Brain pericyte (primary cell): ENCODE measurements around the gene ABLIM1.

Experiments used
- DNase-seq: peaks from one replicate; pipeline ENCODE4 v3.0.0-alpha.2; 2012; ENCODE audit warnings: low read depth, low spot score

ABLIM1 gene

DNA sequence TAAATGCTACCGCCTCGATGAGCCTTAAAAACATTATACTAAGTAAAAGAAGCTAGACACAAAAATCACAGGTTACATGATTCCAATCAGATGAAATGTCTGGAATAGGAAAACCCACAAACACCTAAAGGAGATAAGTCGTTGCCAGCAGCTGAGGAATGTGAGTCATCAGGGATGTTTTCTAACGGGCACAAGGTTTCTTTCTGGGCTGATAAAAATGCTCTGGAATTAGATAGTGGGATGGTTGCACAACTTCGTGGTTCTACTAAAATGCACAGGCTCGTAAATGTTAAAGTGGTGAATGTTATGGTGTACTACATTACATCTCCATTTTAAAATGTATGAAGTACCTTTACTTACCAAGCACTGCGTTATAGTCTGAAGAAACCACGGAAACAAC is 9.7 kb downstream of the ABLIM1 start:
- no peak for DNase-seq

DNA sequence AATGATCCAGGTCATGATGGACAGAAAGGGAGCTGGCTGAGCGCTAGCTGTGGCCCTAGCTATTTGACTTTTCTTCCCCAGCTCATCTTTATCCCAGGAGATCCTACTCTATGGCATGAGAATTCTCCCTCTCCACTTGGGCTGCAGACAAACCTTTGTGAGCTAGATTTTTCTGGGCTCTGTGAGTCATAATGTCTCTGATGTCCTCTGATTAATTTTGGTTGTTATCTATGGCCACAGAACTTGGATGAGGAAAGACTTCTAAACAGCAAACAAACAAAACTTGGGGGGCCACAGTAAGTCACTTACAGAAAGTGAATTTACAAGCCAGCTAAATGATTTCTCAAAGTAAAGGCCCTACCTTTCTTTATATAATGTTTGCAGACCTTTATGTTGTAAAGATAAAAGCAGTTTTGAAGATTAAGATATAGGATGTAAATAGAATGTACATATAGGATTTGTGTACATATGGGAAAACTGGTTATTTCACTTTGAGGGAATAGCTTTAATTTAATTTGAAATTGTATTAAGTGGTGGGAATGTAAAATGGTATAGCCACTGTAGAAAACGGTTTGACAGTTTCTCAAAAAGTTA is 10.4 kb downstream of the ABLIM1 start:
- DNase-seq: no peak

DNA sequence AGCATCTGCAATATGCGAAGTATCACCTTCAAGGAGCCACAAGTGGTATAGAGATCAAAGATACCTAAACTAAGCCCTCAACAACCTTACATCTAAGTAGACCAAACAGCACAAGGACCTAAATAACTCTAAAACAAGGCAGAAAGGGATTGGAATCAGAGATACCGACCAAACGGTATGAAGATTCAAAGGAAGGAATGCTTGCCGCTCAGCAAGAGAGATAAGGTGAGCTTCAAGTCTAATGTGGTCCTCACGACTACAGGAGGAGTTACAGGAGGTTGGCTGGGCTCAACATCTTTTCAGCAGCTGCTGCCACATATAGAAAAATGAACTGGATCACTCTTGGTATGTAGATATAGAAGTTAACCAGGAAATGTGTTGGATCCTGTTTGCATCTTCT is 11.6 kb downstream of the ABLIM1 start:
- no peak for DNase-seq

DNA sequence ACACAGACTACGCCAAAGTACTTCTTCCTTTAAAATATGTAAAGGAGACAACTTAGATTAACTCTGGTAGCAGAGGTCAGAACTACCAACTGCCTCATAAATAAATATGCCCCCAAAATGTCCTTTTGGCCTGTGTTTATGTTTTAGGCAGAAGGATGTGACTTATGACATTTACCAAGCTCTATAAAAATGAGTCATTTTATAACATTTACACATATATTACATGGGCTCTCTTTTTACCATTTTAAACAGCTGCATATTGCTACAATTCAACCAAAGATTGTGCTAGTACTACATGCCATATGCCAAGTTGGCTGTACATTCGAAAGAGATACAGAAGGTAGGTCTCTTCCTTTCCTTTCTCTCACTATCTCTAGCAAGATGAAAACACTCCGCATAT is 12.4 kb downstream of the ABLIM1 start:
- DNase-seq: no peak

DNA sequence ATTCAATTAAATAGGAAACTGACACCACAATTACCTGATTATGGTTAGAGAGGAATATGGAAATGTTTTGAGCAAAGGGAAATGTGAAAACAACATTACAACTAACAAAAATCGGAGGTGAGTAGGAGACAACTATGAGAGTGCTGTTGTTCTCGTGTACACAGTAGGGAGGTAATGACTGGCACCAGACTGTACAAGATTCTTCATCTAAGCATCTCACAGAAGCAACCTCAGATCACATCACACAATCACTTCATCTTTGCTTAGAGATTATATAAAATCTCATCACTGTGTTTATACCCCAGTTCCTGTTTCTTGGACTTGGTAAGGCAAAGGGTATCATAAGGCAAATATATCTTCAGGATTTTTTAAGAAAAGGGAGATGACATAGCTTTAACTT is 14.9 kb downstream of the ABLIM1 start:
- DNase-seq: no peak

DNA sequence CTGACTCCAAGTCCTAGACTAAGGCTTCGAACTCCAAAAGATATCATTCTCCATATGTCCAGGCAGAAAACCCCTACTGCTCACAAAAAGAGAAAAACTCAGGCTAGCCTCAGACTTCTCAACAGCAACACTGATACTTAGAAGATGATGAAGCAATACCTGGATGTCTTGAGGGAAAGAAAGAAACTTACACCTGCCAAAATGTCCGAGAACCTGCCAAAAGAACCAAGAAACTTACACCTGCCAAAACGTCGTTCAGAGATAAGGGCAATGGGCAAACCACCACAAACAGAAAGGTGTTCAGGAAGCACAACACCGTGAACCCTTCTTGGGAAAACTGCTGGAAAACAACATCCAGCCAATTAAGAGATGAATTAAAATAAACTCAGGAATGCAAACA is 15.3 kb downstream of the ABLIM1 start:
- DNase-seq: no peak

DNA sequence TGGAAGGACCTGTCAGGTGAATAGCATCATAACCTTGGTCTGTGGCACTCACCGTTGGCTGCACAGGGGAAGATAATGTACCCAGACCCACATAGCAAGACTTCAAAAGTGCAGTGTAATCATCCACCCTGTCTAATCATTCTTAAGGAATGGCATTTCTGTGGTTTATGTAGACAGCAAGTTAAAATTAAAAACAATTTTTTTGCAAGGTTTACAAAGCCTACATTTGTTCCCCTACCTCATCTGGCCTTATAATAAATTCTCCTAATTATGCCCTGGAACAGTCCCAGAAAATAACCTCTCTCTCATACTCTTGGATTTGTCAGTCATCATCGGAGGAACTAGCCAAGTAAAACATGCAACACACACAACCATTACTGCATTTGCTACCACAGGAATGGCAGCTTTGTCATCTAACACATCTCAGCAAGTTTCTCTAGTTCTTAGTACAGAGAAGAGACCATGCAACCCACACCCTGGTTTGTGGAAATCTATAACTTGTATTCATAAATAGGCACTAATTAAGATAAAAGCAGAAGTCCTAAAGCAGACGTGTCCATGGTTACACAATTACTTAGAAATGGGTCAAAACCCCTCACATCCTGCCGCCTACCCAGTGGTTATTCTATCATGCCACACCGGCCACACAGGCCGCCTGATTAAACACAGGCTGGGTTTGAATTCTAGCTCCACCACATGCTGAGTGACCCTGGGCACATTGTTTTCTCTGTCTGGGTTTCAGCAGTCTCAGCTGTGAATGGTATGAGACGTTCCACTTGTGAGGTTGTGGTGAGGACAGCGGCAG is 19.1 kb downstream of the ABLIM1 start:
- DNase-seq: peak; percentile 34

DNA sequence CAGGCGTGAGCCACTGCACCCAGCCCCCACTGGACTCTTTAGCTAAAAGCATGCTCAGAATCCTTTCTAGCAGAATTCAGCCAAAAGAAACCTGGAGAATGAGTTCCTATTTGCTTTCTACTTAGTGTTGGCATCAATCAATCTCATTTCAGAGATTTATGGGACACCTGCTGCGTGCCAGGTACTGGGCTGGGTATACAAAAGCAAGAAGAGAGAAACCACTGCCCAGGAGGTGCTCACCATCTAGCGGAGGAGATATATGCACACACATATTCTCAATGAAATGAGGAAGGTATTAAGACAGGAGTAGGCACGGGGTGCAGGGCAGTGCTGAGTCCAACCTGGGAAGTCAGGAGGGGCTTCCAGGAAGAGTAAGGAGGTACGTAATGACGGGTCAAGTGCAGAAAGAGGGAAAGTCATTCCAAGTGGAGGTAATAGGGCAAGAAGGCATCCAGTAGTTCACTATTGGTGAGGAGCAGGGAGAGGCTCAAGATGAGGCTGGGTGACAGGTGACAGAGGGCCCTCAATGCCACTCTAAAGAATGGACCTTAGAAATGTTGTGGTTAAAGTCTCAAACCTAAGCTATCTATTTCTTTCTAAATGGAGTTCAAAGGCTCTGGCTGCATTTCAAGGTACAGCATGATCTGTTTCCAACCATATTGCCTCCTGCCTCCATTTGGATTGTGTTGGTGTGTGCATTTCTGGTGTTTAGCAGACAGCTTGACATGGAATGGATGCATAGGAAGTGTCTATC is 22.1 kb downstream of the ABLIM1 start:
- no peak for DNase-seq

DNA sequence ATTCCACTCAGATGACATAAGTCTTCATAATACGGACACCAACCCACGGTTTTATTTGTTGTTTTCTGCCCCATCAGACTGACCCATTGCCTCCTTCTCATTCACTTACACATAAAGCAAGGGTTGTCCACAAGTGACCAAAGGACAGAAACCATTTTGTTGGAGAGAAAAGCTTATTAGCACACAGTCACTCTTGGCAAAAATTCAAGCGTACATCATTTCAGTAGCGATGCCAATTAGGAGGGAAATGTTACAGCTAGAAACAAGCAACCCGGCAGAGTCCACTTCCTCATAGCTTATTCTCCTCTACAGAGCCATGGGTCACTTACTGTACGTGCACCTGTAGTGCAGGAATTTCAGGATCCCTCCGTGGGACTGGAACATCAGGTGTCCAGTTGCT is 23.0 kb downstream of the ABLIM1 start:
- no peak for DNase-seq

DNA sequence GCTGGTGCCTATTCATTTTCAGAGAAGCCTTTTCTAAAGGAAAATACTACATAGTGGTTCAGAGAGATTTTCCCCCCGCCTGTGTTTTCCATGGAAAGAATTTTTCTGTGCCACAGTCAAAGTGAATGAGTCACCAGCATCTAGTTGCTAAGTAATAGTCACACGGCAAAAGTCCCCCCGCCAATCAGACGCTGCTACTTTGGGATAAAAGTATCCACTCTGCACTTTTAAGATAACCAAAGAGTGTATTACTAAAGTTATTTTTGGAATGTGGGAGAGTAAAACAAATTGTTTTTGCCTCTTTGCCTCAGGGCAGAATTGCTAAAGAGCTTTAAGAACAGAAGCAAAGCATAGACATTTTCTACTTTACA is 23.5 kb downstream of the ABLIM1 start:
- DNase-seq: no peak

DNA sequence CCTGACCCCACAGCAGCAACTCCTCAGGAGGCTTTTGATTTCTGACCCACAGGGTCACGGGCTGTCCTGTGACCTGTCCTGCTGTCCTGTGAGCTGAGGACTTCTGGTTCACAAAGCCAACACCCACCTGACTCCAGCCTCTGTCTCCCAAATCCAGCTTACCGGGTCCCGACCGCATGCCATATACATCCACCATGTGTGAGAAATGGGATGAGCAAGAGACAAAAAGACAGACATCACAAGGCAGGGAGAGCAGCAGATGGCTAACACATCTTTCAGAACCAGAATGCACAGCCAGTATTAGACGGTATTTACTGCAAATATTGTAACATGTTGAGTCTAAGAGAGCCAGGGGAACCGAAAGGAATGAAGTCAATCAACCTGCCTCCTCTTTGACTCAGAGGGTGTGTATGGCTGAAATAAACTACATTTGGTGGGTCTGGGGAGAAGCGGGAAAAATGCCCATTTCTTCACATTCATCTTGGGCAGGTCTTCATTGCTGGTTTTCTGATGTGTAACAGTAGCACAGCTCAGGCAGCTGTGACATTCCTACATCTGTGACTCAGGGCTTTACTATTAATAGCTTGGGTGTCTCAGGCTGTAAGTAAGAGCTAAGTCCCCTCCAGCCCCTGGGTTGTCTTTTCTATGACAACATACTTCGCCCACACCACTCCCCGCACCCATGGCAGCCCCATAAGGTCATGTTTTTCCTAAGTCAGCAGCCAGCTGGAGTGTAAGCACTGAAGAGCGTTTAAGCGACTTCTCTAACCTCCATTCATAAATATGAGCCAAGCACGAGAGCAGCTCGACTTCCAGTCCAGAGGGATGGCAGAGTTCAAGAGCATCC is 25.0 kb downstream of the ABLIM1 start:
- no peak for DNase-seq

DNA sequence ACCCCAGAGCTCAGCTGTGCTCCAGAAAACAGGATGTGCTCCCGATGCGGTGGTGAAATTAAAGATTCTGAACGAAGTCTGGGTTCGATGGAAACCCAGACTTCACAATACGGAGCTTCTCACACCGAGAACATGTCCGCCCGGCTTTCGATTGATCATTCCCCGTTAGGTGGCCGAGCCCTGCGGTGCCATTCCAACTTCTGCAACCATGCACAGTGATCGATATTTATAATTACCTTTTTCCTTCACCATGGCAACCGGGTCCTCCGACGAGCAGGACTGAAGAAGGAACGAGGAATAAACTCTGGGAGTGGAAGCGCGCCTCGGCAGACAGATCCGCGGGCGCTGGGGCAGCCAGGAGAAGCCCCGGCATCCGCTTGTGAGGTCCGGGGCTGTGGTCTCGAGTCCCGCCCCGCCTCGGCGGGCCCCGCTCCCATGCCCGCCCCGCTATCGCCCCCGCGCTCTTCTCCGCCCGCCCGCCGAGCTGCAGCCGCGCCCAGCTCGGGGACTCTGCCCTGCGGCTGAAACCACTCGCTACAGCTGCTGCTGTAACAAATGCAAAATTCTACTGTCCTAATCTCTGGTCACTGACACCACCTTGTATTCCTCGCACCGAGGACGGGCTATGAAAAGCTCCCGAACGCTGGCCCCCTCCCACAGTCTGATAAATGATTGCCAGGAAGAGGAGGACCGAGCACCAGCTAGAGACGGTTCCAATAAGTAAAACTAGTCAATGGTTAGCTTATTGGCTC is 26.2 kb downstream of the ABLIM1 start:
- no peak for DNase-seq

DNA sequence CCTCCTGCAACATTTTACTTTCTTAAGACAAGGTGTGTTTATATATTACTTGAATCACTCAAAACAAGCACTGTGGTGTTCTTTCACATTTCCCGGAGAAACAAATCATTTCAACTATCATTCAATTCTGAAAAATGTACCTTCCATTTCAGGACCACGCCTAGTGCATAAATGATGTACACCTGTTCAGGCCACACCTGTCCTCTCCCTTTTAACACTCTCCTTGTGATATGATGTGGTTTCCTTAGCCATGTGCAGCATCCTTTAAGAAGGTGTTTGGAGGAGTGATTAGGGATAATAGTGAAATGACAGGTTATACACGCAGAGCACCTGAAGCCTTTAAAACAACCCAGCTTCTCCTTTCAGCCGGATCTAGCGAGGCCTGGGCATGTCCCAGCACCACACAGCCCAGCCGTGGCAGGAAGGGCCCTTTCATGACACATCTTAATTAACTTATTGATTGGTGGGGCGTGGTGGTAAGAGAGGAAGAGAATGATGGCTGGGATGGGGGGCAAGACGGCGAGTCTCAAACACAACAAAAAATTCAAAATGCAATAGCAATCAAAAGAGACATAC is 26.9 kb downstream of the ABLIM1 start:
- no peak for DNase-seq

DNA sequence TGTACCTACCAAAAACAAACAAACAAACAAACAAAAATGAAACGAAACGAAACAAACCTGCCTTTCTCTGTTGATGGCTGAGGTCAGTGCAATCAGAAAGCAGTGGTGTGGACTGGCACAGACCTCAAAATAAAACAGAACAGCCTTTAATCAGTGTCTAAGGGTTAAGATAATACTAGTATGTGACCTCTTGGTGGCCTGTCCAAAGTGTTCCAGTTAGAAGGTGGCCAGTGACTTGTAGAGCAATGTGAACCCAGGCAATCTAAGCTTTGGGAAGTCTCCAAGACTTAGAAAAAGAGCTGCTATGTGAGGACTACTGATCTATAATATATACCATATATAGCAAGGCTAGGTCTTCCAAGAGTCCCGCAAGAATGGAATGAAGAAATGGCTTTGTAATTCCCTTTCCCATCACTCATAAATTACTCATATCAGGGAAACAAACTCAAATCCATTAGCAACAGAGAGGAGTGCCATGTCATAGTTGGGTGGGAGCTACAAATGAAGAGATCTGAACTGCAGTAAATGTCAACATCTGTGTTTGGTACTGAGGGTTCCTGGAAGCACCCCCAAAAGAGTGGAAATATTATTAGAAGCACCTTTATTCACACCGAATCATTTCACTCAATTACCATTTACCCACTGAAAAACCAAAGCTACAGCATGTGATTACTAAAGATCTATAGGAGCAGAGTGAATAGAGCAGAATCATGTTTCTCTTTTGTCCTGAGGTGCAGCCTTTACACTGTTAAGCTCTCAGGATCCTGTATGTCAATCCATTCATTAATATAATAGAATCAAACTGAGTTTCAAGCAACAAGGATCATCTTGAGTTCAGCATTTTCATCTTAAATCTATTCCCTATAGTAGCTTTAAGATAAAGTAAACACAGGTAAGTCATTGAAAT is 28.0 kb downstream of the ABLIM1 start:
- DNase-seq: no peak

DNA sequence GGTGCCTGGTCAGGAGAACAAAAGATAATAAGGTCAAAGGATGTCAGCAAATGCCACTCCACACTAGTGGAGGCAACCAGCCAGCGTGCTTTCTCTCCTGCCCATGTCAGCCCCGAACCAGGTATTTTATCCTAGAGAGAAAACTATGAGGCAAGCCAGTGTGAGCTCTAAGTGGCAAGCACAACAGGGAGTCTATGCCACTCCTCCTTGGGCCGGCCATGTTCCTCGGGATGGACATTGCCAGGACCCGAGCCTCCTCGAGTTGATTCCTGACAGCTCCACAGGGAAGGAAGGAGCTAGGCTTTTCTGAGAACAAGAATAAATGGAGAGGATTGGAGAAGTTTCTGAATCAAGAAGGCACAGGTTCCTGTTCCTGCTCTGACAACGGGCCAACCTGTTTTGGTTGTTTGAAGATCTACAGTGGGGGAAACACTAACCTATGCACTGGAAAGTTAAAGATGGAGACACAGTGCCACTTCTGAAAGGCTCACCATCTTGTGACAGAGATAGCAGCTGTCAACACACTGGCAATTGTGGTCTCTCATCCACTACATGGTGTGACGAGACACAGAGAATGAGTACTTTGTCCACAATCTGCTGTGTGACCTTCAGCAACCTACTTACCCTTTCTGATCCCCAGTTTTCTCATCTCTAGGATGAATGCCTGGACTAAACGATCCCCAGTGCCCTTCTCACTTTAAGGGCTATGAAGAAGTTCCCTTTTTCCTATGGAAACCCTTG is 28.8 kb downstream of the ABLIM1 start:
- DNase-seq: no peak

DNA sequence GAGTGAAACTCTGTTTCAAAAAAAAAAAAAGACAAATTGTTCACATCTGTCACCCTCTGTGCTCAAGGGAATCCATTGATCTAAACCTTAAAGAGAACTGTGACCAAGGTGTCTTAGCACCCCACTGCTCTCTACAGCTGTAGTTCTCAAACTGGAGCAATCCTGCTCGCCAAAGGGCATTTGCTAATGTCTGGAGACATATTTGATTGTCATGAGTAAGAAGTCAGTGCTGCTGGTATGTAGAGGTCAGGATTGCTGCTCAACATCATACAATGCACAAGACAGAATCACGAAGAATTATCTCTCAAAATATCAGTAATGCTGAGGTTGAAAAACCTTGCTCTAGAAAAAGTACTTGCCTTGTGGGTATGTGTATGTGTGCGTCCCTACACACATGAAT is 30.0 kb downstream of the ABLIM1 start:
- DNase-seq: no peak

DNA sequence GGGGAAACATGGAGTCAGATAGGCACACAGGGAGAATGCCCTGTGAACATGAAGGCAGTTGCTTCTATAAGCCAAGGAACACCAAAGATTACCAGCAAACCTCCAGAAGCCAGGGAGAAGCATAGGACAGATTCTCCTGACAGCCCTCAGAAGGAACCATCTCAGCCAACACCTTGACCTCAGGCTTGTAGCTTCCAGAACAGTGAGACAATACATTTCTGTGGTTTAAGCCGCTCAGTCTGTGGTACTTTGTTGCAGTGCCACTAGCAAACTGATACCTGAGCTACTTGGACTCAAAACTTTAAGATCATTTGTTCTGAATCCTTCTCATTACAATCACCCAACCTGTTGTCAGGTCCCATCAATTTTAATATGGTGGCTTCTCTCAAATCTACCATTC is 31.2 kb downstream of the ABLIM1 start:
- no peak for DNase-seq

DNA sequence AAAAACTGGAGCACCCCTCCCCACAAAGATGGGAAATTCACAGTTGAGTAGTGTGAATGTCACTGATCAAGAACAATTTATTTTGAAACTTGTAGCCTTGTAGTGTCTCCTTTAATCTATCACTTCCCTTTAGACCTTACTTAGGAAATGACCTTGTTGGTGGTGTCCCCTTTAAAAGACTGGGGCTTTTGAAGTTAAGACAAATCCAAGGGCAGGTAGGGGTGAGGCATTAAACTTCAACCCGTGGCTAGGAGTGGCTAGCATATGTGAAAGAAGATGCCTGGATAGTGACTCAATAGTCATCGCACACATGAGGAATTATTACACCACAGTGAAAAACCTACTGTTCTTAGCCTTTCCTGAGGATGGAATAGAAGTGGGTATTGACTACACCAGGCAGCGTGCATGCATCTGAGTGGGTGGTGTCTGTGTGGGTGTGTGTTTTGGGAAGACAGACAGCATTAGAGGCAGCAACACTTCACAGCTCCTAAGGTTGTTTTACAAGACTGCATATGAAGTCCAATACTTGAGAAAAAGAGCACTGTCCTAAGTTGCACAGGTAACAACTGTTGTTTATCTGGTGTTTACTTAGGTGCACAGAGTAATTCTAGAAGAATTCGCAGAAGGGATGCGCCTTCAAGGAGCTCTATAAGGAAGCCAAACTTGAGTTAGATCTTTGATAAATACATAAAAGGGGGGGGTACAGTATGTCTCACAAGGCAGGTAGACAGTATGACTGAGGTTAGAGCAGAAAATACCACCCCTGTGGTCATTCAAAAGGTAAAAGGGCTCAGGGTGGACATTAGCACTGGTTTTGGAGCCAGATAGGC is 32.9 kb downstream of the ABLIM1 start:
- DNase-seq: no peak
